HepG2 (cell line): ENCODE measurements around the gene ZKSCAN5. TPM values are rescaled to one million over a fixed set of nuclear protein-coding genes. Genes with fewer than 3 reads are reported as not detected.

Experiments
- CHCHD3 ChIP-seq: sonication (generic); formaldehyde crosslinking; IDR thresholded peaks from 2 replicates; pipeline ENCODE4 v1.8.0; 2022; ENCODE audit warnings: mild to moderate bottlenecking, missing genetic modification reagents, moderate library complexity
- FIP1L1 ChIP-seq: fragments of 200-400 bp; formaldehyde crosslinking; IDR thresholded peaks from 2 replicates; pipeline ENCODE4 v1.6.1; 2018; ENCODE audit warnings: low read depth, mild to moderate bottlenecking, low read length, moderate library complexity, borderline replicate concordance; ENCODE audit not compliant: insufficient read depth
- GMEB2 ChIP-seq: IDR thresholded peaks from 2 replicates; pipeline ENCODE4 v1.6.1; 2016; ENCODE audit warnings: missing biosample characterization, missing genetic modification reagents, low read depth
- HDAC1 ChIP-seq: sonication (generic); formaldehyde crosslinking; IDR thresholded peaks from 2 replicates; pipeline ENCODE4 v1.5.1; 2020; ENCODE audit warnings: mild to moderate bottlenecking, missing genetic modification reagents
- KLF12 ChIP-seq: sonication (generic); formaldehyde crosslinking; IDR thresholded peaks from 2 replicates; pipeline ENCODE4 v1.4.0; 2020; ENCODE audit warnings: missing genetic modification reagents, borderline replicate concordance
- NKX3-1 ChIP-seq: sonication (generic); formaldehyde crosslinking; IDR thresholded peaks from 2 replicates; pipeline ENCODE4 v1.5.0; 2020; ENCODE audit warnings: missing genetic modification reagents
- RCOR2 ChIP-seq: IDR thresholded peaks from 2 replicates; pipeline ENCODE4 v1.6.1; 2016; ENCODE audit warnings: missing biosample characterization, missing genetic modification reagents
- REXO4 ChIP-seq: sonication (generic); formaldehyde crosslinking; IDR thresholded peaks from 2 replicates; pipeline ENCODE4 v1.8.0; 2022; ENCODE audit warnings: missing genetic modification reagents, mild to moderate bottlenecking, borderline replicate concordance
- SKI ChIP-seq: fragments of 450-650 bp; IDR thresholded peaks from one replicate; pipeline ENCODE4 v1.6.1; 2018; ENCODE audit warnings: mild to moderate bottlenecking; ENCODE audit not compliant: partially characterized antibody
- SMC3 ChIP-seq: IDR thresholded peaks from 2 replicates; pipeline ENCODE4 v1.6.1; 2011; ENCODE audit warnings: low read length, improper control_type of control experiment
- ZNF18 ChIP-seq: sonication (generic); formaldehyde crosslinking; IDR thresholded peaks from 2 replicates; pipeline ENCODE4 v1.8.0; 2022; ENCODE audit warnings: mild to moderate bottlenecking, missing genetic modification reagents; ENCODE audit not compliant: insufficient replicate concordance
- ZNF350 ChIP-seq: sonication (generic); formaldehyde crosslinking; IDR thresholded peaks from 2 replicates; pipeline ENCODE4 v1.4.0; 2020; ENCODE audit warnings: mild to moderate bottlenecking, low read depth, missing genetic modification reagents, borderline replicate concordance
- ZNF563 ChIP-seq: sonication (generic); formaldehyde crosslinking; IDR thresholded peaks from 2 replicates; pipeline ENCODE4 v1.8.0; 2022; ENCODE audit warnings: mild to moderate bottlenecking, moderate library complexity, missing genetic modification reagents
- ZNF740 ChIP-seq: sonication (generic); formaldehyde crosslinking; IDR thresholded peaks from 2 replicates; pipeline ENCODE4 v1.4.0; 2020; ENCODE audit warnings: missing genetic modification reagents
- ZNF800 ChIP-seq: sonication (generic); formaldehyde crosslinking; IDR thresholded peaks from 2 replicates; pipeline ENCODE4 v1.4.0; 2020; ENCODE audit warnings: missing genetic modification reagents
- ZSCAN25 ChIP-seq: sonication (generic); formaldehyde crosslinking; IDR thresholded peaks from 2 replicates; pipeline ENCODE4 v1.8.0; 2022; ENCODE audit warnings: mild to moderate bottlenecking, missing genetic modification reagents
- polyA plus RNA-seq, 8 experiments: library from polyadenylated mRNA; depleted of rRNA in 3 of 8; stranded (reverse) in 7 of 8; unstranded in 1 of 8; fragments of >200 nt; fragmentation: Illumina TruSeq in 4 of 8; extraction: Trizol in 4 of 8; gene quantifications; 2 replicates each; pipeline versions ENCODE4 v1.2.1 to v1.2.3, GENCODE V29; 2011 to 2016; ENCODE audit warnings: low read depth in 4 of 8, missing spikeins in 1 of 8, mixed read lengths in 1 of 8; ENCODE audit not compliant: insufficient read depth in 1 of 8
- total RNA-seq, 5 experiments: library from RNA; depleted of rRNA; stranded (reverse); fragments of >200 nt; fragmentation: Illumina TruSeq; extraction: Trizol; gene quantifications; 2 replicates each; pipeline ENCODE4 v1.2.3, GENCODE V29; 2016; ENCODE audit warnings: low read depth in 1 of 5
- TF ChIP-seq, protein P1 (sequence below): sonication (generic); formaldehyde crosslinking; IDR thresholded peaks from 2 replicates; pipeline ENCODE4 v1.5.1; 2020; ENCODE audit warnings: missing genetic modification reagents, mild to moderate bottlenecking, borderline replicate concordance

ZKSCAN5 gene
- total and polyA plus RNA-seq, 2 of the 13 experiments (the other 11 are each of a cell fraction or from before 2014, with no cell fraction given): 5.5 to 11.7 TPM

GRCh38 chr7:99551767-99552463, 47.5 kb downstream of the ZKSCAN5 start, which contains the start of gene FAM200A (continued):
- TF ChIP-seq ZNF800 (CRISPR knock-in tag): peak; percentile 67; the same call in 1 of the 2 replicates
- TF ChIP-seq ZNF350 (CRISPR knock-in tag): peak; percentile 89
- no peak for TF ChIP-seq REXO4 (CRISPR knock-in tag)
- TF ChIP-seq GMEB2 (CRISPR knock-in tag): no peak
- peak; percentile 38 for TF ChIP-seq ZNF18 (CRISPR knock-in tag)
- no peak for TF ChIP-seq ZNF740 (CRISPR knock-in tag)
- TF ChIP-seq SKI: no peak
- TF ChIP-seq CHCHD3 (CRISPR knock-in tag): no peak
- TF ChIP-seq ZSCAN25: 0 out of 2 replicates have a peak, but pooled peaks have one; percentile 62
- 0 out of 2 replicates have a peak, but pooled peaks have one; percentile 38 for TF ChIP-seq KLF12
- TF ChIP-seq RCOR2 (CRISPR knock-in tag): no peak
- TF ChIP-seq NKX3-1 (CRISPR knock-in tag): no peak
- no peak for TF ChIP-seq SMC3
- TF ChIP-seq FIP1L1: no peak
- TF ChIP-seq HDAC1 (CRISPR knock-in tag): peak; percentile 76
- peak; percentile 62; the same call in 1 of the 2 replicates for TF ChIP-seq ZNF563
- TF ChIP-seq, protein P1, sequence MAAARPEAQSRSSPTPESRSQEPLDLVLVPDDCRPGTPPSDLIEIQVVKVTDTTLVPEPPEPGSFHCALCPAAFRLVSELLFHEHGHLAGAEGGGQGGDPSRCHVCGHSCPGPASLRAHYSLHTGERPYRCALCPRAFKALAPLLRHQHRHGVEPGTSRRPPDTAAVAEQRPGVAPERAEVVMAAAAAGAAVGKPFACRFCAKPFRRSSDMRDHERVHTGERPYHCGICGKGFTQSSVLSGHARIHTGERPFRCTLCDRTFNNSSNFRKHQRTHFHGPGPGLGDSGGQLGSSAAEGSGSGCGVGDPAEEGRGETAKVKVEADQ (CRISPR knock-in tag): 0 out of 2 replicates have a peak, but pooled peaks have one; percentile 37
